Aorta (tissue), 5 donors: Measurements from ENCODE around the gene OR52B6. TPM values are rescaled to one million over a fixed set of nuclear protein-coding genes. Genes with fewer than 3 reads are reported as not detected.

Experiments
- ATAC-seq: fragments of 200-7000 bp; cut with Tn5 transposase; one replicate; pipeline ENCODE4 v1.9.1; 2022; ENCODE audit warnings: moderate library complexity; ENCODE audit not compliant: low FRiP score
- DNase-seq, 2 donors: peaks; one replicate each; pipeline ENCODE4 v3.0.0-alpha.2; 2020
- H3K27ac ChIP-seq, 2 donors: one replicate each; pipeline ENCODE4 v1.5.1; 2013; ENCODE audit warnings: low read length in 2 of 2, mild to moderate bottlenecking in 2 of 2, moderate library complexity in 2 of 2, control low read depth in 1 of 2, inconsistent platforms in 1 of 2, low read depth in 1 of 2
- H3K27me3 ChIP-seq, 2 donors: one replicate each; pipeline ENCODE4 v1.6.1; 2013; ENCODE audit warnings: control low read depth in 1 of 2, low read length in 1 of 2, mild to moderate bottlenecking in 1 of 2, moderate library complexity in 1 of 2; ENCODE audit not compliant: insufficient read depth in 2 of 2, control insufficient read depth in 1 of 2
- H3K36me3 ChIP-seq, 2 donors: one replicate each; pipeline ENCODE4 v1.6.1; 2013; ENCODE audit warnings: control low read depth in 1 of 2, low read length in 1 of 2, mild to moderate bottlenecking in 1 of 2; ENCODE audit not compliant: insufficient read depth in 2 of 2, control insufficient read depth in 1 of 2
- H3K4me1 ChIP-seq, 2 donors: one replicate each; pipeline ENCODE4 v1.6.1; 2013; ENCODE audit warnings: low read length in 2 of 2, control low read depth in 1 of 2, mild to moderate bottlenecking in 1 of 2, moderate library complexity in 1 of 2; ENCODE audit not compliant: insufficient read depth in 2 of 2, control insufficient read depth in 1 of 2
- H3K4me3 ChIP-seq, 2 donors: one replicate each; pipeline ENCODE4 v1.5.1; 2013; ENCODE audit warnings: low read length in 2 of 2, control low read depth in 1 of 2, mild to moderate bottlenecking in 1 of 2
- H3K9me3 ChIP-seq: one replicate; pipeline ENCODE4 v1.6.1; 2013; ENCODE audit warnings: mild to moderate bottlenecking, low read length; ENCODE audit not compliant: control insufficient read depth
- whole genome bisulfite sequencing, 2 donors: extraction: QIAGEN DNeasy Blood & Tissue Kit; methylation state at CpG; one replicate each; pipeline ENCODE4 v1.1.7; 2013; 5-methylcytosine and 5-hydroxymethylcytosine counted together
- intact Hi-C, 2 donors: fragments of 100-400 bp; cut with DNase I; formaldehyde crosslinking; loops; one replicate each; pipeline versions ENCODE4 v1.14.2 to v1.15.0; 2022
- polyA plus RNA-seq, 2 donors: library from polyadenylated mRNA; stranded (reverse); fragments of 200-250 nt; gene quantifications; one replicate each; pipeline ENCODE4 v1.2.3, GENCODE V29; 2013
- total RNA-seq, 2 donors: library from RNA; stranded (reverse); fragmentation: NEBNext Ultra II Directional; extraction: Animal tissue kit (Norgen Biotek cat#: 25700); gene quantifications; one replicate each; pipeline ENCODE4 v1.2.1, GENCODE V29; 2021
- donor health status: healthy with polysubstance abuse.
- donor health status: Bipolar disorder and iron deficiency.
- donor health status: DM: no; HTN: no; CAD: no.
- donor health status: DM: no; HTN: no; CAD: no.
- donor health status: DM: yes; HTN: yes; CAD: no.

The OR52B6 gene
- total and polyA plus RNA-seq, 4 donors, result not detected

- no peaks in the 10 kb centered on the region for H3K27me3 ChIP-seq
- no peaks in the 10 kb centered on the region for H3K36me3 ChIP-seq
- 12 to 16% methylated on average over 7 of the region's 7 CpGs for WGBS, 2 donors
- no peaks in the 10 kb centered on the region for H3K9me3 ChIP-seq
- peaks cover 4 to 16% of the 10 kb centered on the region in 2 donors for H3K4me1 ChIP-seq
- H3K27ac ChIP-seq, result peak within 1 kb of the TSS in 1 of 2 donors; percentile 52
- H3K4me3 ChIP-seq, result peak within 1 kb of the TSS; percentile 71 to 85
- peak in 1 of 2 donors; percentile 52 for DNase-seq
- ATAC-seq, result peak; percentile 87
- intact Hi-C loops, result loop anchor here in 1 of 2 donors (10.0 kb wide), 1 partner anchor 60 kb away; the partner anchor contains the start of genes TRIM22 and TRIM5
Observed at GRCh38 chr11:5624489-5625279, 44.0 kb downstream of the OR52B6 start, which contains the start of gene TRIM34. Gene TRIM34 (plus strand): TSS chr11:5625001. CDS start chr11:5632332, 7,331 bp downstream.

DNA sequence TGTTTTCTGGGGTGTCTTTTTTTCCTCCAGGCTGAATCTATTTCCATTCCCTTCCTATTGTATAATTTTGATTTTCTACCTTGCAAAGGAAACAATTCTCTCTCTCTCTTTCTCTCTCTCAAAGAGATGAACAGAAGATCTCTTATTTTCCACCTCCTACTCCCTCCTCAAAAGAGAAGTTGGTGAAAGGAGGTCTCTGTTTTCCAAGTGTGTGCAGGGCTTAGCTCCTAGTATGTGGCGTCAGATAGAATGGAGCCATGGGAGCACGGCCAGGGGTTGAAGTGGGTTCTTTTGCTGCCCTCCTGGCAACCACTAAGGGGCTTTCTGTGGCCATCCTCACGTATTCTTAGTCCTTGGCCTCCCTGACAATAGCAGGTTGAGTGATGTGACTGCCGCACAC, 44.6 kb downstream of the OR52B6 start:
- no peaks in the 10 kb centered on the region for H3K36me3 ChIP-seq
- WGBS, 2 donors, result 4 to 16% methylated on average over 4 of the region's 4 CpGs
- peaks cover 4 to 15% of the 10 kb centered on the region in 2 donors for H3K4me1 ChIP-seq
- no peak for DNase-seq
- H3K27ac ChIP-seq, result peak overlapping the region in 1 of 2 donors; percentile 6
- peak overlapping the region; percentile 71 to 85 for H3K4me3 ChIP-seq
- intact Hi-C loops, result loop anchor here in 1 of 2 donors (10.0 kb wide), 1 partner anchor 60 kb away; the partner anchor contains the start of genes TRIM22 and TRIM5
- no peak for ATAC-seq
- no peaks in the 10 kb centered on the region for H3K9me3 ChIP-seq
- no peaks in the 10 kb centered on the region for H3K27me3 ChIP-seq

GRCh38 chr11:5626196-5626595, 45.5 kb downstream of the OR52B6 start:
- Histone ChIP-seq H3K36me3 (no peaks in the 10 kb centered on the region), H3K4me1 (peaks cover 4 to 7% of the 10 kb centered on the region in 2 donors), H3K4me3 (no peak overlapping the region), H3K9me3 (no peaks in the 10 kb centered on the region), H3K27me3 (no peaks in the 10 kb centered on the region), H3K27ac (no peak overlapping the region)
- intact Hi-C loops, result loop anchor here in 1 of 2 donors (10.0 kb wide), 1 partner anchor 59 kb away; the partner anchor contains the start of genes TRIM22 and TRIM5
- DNase-seq (no peak), ATAC-seq (no peak)
- WGBS, 2 donors, result 60 to 70% methylated on average over 5 of the region's 5 CpGs

DNA sequence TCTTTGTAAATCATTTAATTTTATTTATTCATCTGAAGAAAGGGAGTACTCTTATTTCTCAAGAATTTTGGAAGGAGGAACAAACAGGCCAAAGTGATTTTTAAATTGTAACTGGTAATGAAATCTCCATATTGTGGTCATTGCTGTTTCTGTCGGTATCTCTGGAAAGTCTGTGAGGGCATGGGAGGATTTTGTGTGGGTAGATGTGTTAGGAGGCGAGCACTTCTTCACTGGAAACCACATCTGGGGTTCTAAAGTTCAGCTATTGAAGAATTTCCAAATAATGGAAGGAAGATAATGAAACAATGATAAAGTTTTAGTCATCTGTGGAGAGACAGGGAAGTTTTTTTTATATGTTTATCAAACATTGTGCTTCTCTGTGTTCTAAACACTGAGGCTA, 50.7 kb downstream of the OR52B6 start:
- Histone ChIP-seq H3K9me3 (no peaks in the 10 kb centered on the region), H3K36me3 (peaks cover 0 to 6% of the 10 kb centered on the region in 2 donors), H3K4me1 (no peaks in the 10 kb centered on the region), H3K27me3 (no peaks in the 10 kb centered on the region), H3K4me3 (no peak overlapping the region), H3K27ac (no peak overlapping the region)
- DNase-seq (no peak), ATAC-seq (no peak)
- intact Hi-C loops, result no loop called here
- 94% methylated on average over 2 of the region's 2 CpGs for WGBS, 2 donors

Other genes with a start within 250 kb of the OR52B6 start
- gene OR51B5, start 237.4 kb upstream of the OR52B6 start, total RNA-seq, result 1 to 10 TPM in 1 of 2 donors, under 1 TPM in 1; 0.71 to 1.2 TPM
- gene OR51B5, start 237.4 kb upstream of the OR52B6 start, polyA plus RNA-seq, result not detected
- not detected for gene OR51B6, start 229.4 kb upstream of the OR52B6 start, total RNA-seq
- not detected for gene OR51B6, start 229.4 kb upstream of the OR52B6 start, polyA plus RNA-seq
- gene OR51M1, start 197.1 kb upstream of the OR52B6 start, total RNA-seq, result not detected
- not detected for gene OR51M1, start 197.1 kb upstream of the OR52B6 start, polyA plus RNA-seq
- not detected for gene OR51Q1, start 158.8 kb upstream of the OR52B6 start, total RNA-seq
- 1 to 10 TPM in 1 of 2 donors, not detected in 1; 1.4 TPM for gene OR51Q1, start 158.8 kb upstream of the OR52B6 start, polyA plus RNA-seq
- gene OR51I1, start 139.4 kb upstream of the OR52B6 start, total RNA-seq, result under 1 TPM; 0.42 to 0.49 TPM
- gene OR51I1, start 139.4 kb upstream of the OR52B6 start, polyA plus RNA-seq, result not detected
- gene OR51I2, start 131.6 kb upstream of the OR52B6 start, total RNA-seq, result not detected
- gene OR51I2, start 131.6 kb upstream of the OR52B6 start, polyA plus RNA-seq, result not detected
- not detected for gene OR52D1, start 92.2 kb upstream of the OR52B6 start, total RNA-seq
- not detected for gene OR52D1, start 92.2 kb upstream of the OR52B6 start, polyA plus RNA-seq
- under 1 TPM; 0.71 to 0.99 TPM for gene UBQLN3, start 70.9 kb upstream of the OR52B6 start, total RNA-seq
- gene UBQLN3, start 70.9 kb upstream of the OR52B6 start, polyA plus RNA-seq, result not detected
- 1 to 10 TPM in 1 of 2 donors, under 1 TPM in 1; 0.88 to 1.3 TPM for gene UBQLNL, start 64.2 kb upstream of the OR52B6 start, total RNA-seq
- gene UBQLNL, start 64.2 kb upstream of the OR52B6 start, polyA plus RNA-seq, result 1 to 10 TPM in 1 of 2 donors, not detected in 1; 1.6 TPM
- under 1 TPM; 0.78 to 0.96 TPM for gene OR52H1, start 32.3 kb upstream of the OR52B6 start, total RNA-seq
- not detected for gene OR52H1, start 32.3 kb upstream of the OR52B6 start, polyA plus RNA-seq
- gene TRIM6, start 15.8 kb downstream of the OR52B6 start, total RNA-seq, result 1 to 10 TPM; 2.1 to 5.1 TPM
- 1 to 10 TPM; 3.6 to 6.3 TPM for gene TRIM6, start 15.8 kb downstream of the OR52B6 start, polyA plus RNA-seq
- gene TRIM34, start 44.1 kb downstream of the OR52B6 start, total RNA-seq, result 1 to 10 TPM; 5.6 to 9.2 TPM
- 1 to 10 TPM; 5.1 to 5.8 TPM for gene TRIM34, start 44.1 kb downstream of the OR52B6 start, polyA plus RNA-seq
- gene TRIM5, start 104.2 kb downstream of the OR52B6 start, total RNA-seq, result 10 to 100 TPM; 38.8 to 42.0 TPM
- gene TRIM5, start 104.2 kb downstream of the OR52B6 start, polyA plus RNA-seq, result 10 to 100 TPM; 16.0 to 21.0 TPM
- 100 to 1,000 TPM in 1 of 2 donors, 10 to 100 TPM in 1; 71.4 to 109 TPM for gene TRIM22, start 108.9 kb downstream of the OR52B6 start, total RNA-seq
- 100 to 1,000 TPM in 1 of 2 donors, 10 to 100 TPM in 1; 39.9 to 110 TPM for gene TRIM22, start 108.9 kb downstream of the OR52B6 start, polyA plus RNA-seq
- gene OR56B1, start 155.6 kb downstream of the OR52B6 start, total RNA-seq, result under 1 TPM; 0.24 to 0.26 TPM
- not detected for gene OR56B1, start 155.6 kb downstream of the OR52B6 start, polyA plus RNA-seq
- gene OR52N4, start 173.4 kb downstream of the OR52B6 start, total RNA-seq, result under 1 TPM; 0.78 to 0.87 TPM
- 1 to 10 TPM in 1 of 2 donors, not detected in 1; 1.2 TPM for gene OR52N4, start 173.4 kb downstream of the OR52B6 start, polyA plus RNA-seq
- gene OR52N5, start 202.5 kb downstream of the OR52B6 start, total RNA-seq, result not detected
- gene OR52N5, start 202.5 kb downstream of the OR52B6 start, polyA plus RNA-seq, result not detected
- gene OR52N1, start 210.4 kb downstream of the OR52B6 start, total RNA-seq, result not detected
- gene OR52N1, start 210.4 kb downstream of the OR52B6 start, polyA plus RNA-seq, result not detected
- not detected for gene OR52N2, start 228.0 kb downstream of the OR52B6 start, total RNA-seq
- under 1 TPM in 1 of 2 donors, not detected in 1; 0.13 TPM for gene OR52N2, start 228.0 kb downstream of the OR52B6 start, polyA plus RNA-seq